Upper lobe of left lung (tissue), 4 donors: Measurements from ENCODE around the gene IFT52.

Source experiments
- EP300 ChIP-seq, 4 donors: sonication (generic); formaldehyde crosslinking; IDR thresholded peaks; one replicate each; pipeline ENCODE4 v1.5.1; 2017; ENCODE audit warnings: antibody characterized with exemption in 4 of 4, control low read depth in 2 of 4
- POLR2A ChIP-seq, 4 donors: fragments of 450-650 bp; IDR thresholded peaks; one replicate each; pipeline ENCODE4 v1.5.1; 2016 to 2017; ENCODE audit warnings: antibody characterized with exemption in 4 of 4, mild to moderate bottlenecking in 2 of 4
- POLR2AphosphoS5 ChIP-seq, 2 donors: sonication (generic); formaldehyde crosslinking; IDR thresholded peaks; one replicate each; pipeline ENCODE4 v1.5.1; 2017; ENCODE audit warnings: antibody characterized with exemption in 2 of 2
- TF ChIP-seq, protein P1 (sequence below), 6 experiments: fragments of 450-650 bp in 4 of 6; fragments of 200-600 bp in 2 of 6; sonication (generic) in 2 of 6; IDR thresholded peaks; one replicate each; pipeline ENCODE4 v1.5.1; 2016 to 2019; ENCODE audit warnings: antibody characterized with exemption in 6 of 6

DNA sequence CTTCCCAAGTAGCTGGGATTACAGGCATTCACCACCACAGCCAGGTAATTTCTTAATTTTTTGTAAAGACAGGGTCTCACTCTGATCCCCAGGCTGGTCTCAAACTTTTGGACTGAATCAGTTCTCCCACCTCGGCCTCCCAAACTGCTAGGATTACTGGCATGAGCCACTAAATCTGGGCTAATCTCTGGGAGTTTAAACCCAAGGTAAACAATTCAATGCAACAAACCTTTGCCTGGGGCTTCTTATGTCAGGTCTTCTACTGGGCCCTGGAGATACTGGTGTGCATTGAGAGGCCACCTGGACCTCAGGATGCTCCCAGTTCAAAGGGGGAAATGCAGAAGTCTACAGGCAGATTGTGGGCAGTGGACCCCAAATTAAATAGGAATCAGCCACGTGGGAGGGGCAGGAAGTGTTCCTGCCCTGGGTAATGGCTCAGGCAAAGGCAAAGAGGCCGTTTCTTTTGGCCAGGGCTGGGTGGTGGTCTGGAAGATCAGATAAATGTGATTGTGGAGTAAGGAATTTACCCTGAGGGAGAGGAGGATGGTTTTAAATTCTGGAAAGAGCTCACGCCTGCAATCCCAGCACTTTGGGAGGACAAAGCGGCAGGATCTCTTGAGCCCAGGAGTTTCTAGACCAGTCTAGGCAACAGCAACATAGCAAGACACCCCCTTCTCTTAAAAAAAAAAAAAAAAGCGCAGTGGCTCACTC is 74.9 kb downstream of the IFT52 start:
- TF ChIP-seq, protein P1, sequence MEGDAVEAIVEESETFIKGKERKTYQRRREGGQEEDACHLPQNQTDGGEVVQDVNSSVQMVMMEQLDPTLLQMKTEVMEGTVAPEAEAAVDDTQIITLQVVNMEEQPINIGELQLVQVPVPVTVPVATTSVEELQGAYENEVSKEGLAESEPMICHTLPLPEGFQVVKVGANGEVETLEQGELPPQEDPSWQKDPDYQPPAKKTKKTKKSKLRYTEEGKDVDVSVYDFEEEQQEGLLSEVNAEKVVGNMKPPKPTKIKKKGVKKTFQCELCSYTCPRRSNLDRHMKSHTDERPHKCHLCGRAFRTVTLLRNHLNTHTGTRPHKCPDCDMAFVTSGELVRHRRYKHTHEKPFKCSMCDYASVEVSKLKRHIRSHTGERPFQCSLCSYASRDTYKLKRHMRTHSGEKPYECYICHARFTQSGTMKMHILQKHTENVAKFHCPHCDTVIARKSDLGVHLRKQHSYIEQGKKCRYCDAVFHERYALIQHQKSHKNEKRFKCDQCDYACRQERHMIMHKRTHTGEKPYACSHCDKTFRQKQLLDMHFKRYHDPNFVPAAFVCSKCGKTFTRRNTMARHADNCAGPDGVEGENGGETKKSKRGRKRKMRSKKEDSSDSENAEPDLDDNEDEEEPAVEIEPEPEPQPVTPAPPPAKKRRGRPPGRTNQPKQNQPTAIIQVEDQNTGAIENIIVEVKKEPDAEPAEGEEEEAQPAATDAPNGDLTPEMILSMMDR (IDR thresholded peaks at IDR 0.05): no peak
- TF ChIP-seq POLR2AphosphoS5 (IDR thresholded peaks at IDR 0.05): no peak
- TF ChIP-seq POLR2A (IDR thresholded peaks at IDR 0.05): no peak
- no peak for TF ChIP-seq EP300 (IDR thresholded peaks at IDR 0.05)
